Renal cortex interstitium (tissue), 15 donors: ENCODE data around the gene TMEM212. TPM values are rescaled to one million over a fixed set of nuclear protein-coding genes. Genes with fewer than 3 reads are reported as not detected.

ENCODE experiments used
- DNase-seq, 11 donors: peaks; one replicate each; pipeline ENCODE4 v3.0.0-alpha.2; 2013; ENCODE audit warnings: low read depth in 9 of 11, low spot score in 4 of 11; ENCODE audit errors: extremely low read depth in 1 of 11
- long read RNA-seq, 16 experiments: transcript quantifications; one replicate each; lab custom pipeline, GENCODE V29; 2026
- polyA plus RNA-seq, 3 donors: library from polyadenylated mRNA; unstranded; fragments of 120-200 nt; gene quantifications; one replicate each; pipeline ENCODE4 v1.2.1, GENCODE V29; 2013; ENCODE audit not compliant: insufficient read length in 3 of 3

TMEM212 gene
- polyA plus RNA-seq, result under 1 TPM; 0.07 to 0.09 (median 0.08) TPM
- long read RNA-seq, donor 1, result 0 reads
- long read RNA-seq, donor 2, result 0 reads
- long read RNA-seq, donor 3, result 0 reads
- long read RNA-seq, donor 4, result 0 reads
- long read RNA-seq, donor 5, result 0 reads
- long read RNA-seq, donor 6, result 0 reads
- long read RNA-seq, donor 7, result 0 reads
- long read RNA-seq, donor 8, result 0 reads
- long read RNA-seq, donor 9, result 0 reads
- long read RNA-seq, donor 10, result 0 reads
- long read RNA-seq, donor 11, result 0 reads
- long read RNA-seq, donor 12, result 0 reads
- long read RNA-seq, donor 13, result 0 reads
- long read RNA-seq, donor 14, result 0 reads
- long read RNA-seq, donor 15, result 0 reads
- long read RNA-seq, donor 16, result 0 reads

- no peak for DNase-seq
Measured at GRCh38 chr3:171842864-171843518, at the start of gene TMEM212. Gene TMEM212, plus strand, starts transcription at chr3:171843349. Its CDS starts 35 bp downstream, at chr3:171843384.

- no peak for DNase-seq
Measured at GRCh38 chr3:171796625-171797264, 46.4 kb upstream of the TMEM212 start.

- DNase-seq, result no peak
Measured at GRCh38 chr3:171797265-171797679, 45.9 kb upstream of the TMEM212 start.

- DNase-seq, result no peak
Measured at GRCh38 chr3:171797873-171798272, 45.3 kb upstream of the TMEM212 start.

GRCh38 chr3:171799501-171799900 is 43.6 kb upstream of the TMEM212 start:
- no peak for DNase-seq

GRCh38 chr3:171801738-171802589 is 41.2 kb upstream of the TMEM212 start:
- no peak for DNase-seq

- DNase-seq, result no peak
Measured at GRCh38 chr3:171802590-171802956, 40.6 kb upstream of the TMEM212 start.

DNA sequence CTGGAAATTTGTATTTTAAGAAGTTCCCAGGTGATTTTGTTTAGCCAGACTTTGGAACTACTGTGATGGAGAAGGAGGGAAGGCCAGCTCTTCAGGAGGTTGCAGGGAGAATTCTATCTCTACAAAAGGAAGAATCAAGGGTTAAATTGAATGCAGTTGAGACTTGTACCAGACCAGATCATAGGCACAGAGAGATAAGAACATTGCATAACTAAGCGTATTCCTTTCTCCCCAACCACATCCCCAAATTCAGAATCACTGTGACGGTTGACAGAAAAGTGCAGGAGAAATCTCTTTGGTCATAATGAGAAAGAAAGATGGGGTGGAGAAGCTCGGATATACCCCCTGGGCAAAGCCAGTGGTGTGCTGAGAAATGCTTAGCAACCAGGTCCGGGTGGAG is 40.1 kb upstream of the TMEM212 start:
- no peak for DNase-seq

- DNase-seq, result peak in 2 of 11 donors; percentile 26 to 51
Measured at GRCh38 chr3:171804618-171805389, 38.3 kb upstream of the TMEM212 start.

DNA sequence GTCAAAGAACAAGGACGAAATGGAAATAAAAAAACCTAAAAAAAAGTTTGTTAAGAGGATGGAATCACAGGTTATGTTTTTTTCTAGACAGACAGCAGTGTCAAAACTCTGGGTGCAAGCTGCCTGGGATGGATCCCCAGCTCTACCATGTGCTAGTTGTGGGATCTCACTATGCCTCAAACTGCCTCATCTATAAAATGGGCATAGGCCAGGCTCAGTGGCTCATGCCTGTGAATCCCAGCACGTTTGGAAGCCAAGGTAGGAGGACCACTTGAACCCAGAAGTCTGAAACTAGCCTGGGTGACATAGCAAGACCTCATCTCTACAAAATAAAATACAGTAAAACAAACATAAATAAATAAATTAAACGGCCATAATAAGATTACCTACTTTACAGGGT is 37.5 kb upstream of the TMEM212 start:
- DNase-seq, result no peak

DNA sequence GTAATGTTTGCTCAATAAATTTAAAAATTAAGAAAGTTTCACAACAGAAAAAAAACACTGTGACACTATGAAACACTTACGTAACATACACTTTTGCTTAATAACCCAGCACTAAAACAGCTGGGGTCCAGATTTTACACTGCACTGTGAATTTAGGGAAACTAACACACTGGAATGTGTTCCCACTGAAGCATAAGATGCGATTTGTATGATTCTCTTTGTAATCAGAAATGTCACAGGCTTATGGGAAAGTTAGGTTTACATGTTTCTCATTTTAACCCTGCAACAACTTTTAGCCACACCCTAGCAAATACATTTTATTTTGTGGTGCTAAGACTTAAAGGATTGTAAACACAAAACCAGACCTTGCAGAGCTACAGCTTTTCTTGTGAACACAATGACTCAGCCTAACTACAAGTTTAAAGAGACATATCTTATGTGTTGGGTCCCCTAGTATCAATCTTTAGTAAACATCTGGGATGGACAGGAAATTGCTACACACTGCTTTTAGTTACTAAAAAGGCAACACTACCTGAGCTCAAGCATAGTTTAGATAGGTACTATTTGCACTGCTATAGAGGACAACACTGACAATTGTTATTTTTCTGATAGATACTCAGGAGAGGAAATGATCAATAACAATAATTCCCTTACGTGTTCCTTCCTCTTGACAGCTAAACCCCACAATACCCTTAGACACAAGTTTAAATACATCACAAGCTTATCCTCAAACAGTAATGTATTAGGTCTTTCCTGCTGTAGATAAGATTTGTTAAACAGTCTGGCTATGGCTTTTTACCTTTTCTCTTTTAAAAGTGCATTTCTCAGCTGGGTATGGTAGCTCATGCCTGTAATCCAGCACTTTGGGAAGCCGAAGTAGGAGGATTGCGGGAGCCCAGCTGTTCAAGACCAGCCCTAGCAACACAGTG is 36.7 kb upstream of the TMEM212 start:
- DNase-seq, result no peak

GRCh38 chr3:171807129-171807675 is 35.9 kb upstream of the TMEM212 start:
- no peak for DNase-seq

DNA sequence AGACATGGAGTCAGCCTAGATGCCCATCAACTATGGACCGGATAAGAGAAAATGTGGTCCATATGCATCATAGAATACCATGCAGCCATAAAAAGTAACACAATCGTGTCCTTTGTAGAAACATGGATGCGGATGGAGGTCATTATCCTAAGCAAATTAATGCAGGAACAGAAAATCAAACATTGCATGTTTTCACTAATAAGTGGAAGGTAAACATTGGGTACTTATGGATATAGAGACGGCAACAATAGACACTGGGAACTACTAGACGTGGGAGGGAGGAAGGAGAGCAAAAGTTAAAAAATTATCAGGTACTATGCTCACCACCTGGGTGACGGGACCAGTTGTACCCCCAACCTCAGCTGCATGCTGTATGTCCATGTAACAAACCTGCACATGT is 35.3 kb upstream of the TMEM212 start:
- DNase-seq, result no peak

GRCh38 chr3:171809611-171809860 is 33.6 kb upstream of the TMEM212 start:
- DNase-seq, result no peak

GRCh38 chr3:171809861-171810628 is 33.1 kb upstream of the TMEM212 start, which contains the start of gene PLD1:
Gene PLD1, minus strand, starts transcription at chr3:171810483. Its CDS starts 72,432 bp downstream, at chr3:171738051.
- peak in 9 of 11 donors; percentile 35 to 74 (median 61) for DNase-seq

- no peak for DNase-seq
Measured at GRCh38 chr3:171810629-171811294, 32.4 kb upstream of the TMEM212 start.
